Suprapubic skin (tissue), 4 donors: ENCODE results near the gene CHD9NB. TPM values are rescaled to one million over a fixed set of nuclear protein-coding genes. Genes with fewer than 3 reads are reported as not detected.
"Not testable (repeated sequence)": the region's sequence is repeated elsewhere in the genome, so short reads cannot be mapped to it uniquely, and the experiment has no call there.

Experiments
- DNase-seq, 2 donors: peaks; one replicate each; pipeline ENCODE4 v3.0.0-alpha.2; 2019; ENCODE audit warnings: low spot score in 2 of 2
- H3K27ac ChIP-seq: fragments of 200-600 bp; sonication (generic); one replicate; pipeline ENCODE4 v1.5.1; 2019
- H3K27me3 ChIP-seq: fragments of 200-600 bp; sonication (generic); one replicate; pipeline ENCODE4 v1.5.1; 2019
- H3K36me3 ChIP-seq: fragments of 200-600 bp; sonication (generic); one replicate; pipeline ENCODE4 v1.5.1; 2019
- H3K4me1 ChIP-seq: fragments of 200-600 bp; sonication (generic); one replicate; pipeline ENCODE4 v1.5.1; 2019
- H3K4me3 ChIP-seq: fragments of 200-600 bp; sonication (generic); one replicate; pipeline ENCODE4 v1.5.1; 2019; ENCODE audit warnings: mild to moderate bottlenecking
- H3K9me3 ChIP-seq: fragments of 200-600 bp; sonication (generic); one replicate; pipeline ENCODE4 v1.5.1; 2019
- EP300 ChIP-seq: sonication (generic); formaldehyde crosslinking; IDR thresholded peaks from one replicate; pipeline ENCODE4 v1.6.1; 2017; ENCODE audit warnings: antibody characterized with exemption
- POLR2A ChIP-seq, 2 donors: fragments of 450-650 bp; IDR thresholded peaks; one replicate each; pipeline ENCODE4 v1.6.1; 2017; ENCODE audit warnings: antibody characterized with exemption in 2 of 2, mild to moderate bottlenecking in 2 of 2, moderate library complexity in 2 of 2
- POLR2AphosphoS5 ChIP-seq, 3 donors: sonication (generic); formaldehyde crosslinking; IDR thresholded peaks; one replicate each; pipeline ENCODE4 v1.6.1; 2017; ENCODE audit warnings: antibody characterized with exemption in 3 of 3
- WGBS: methylation state at CpG from one replicate; pipeline ENCODE4 v1.1.5; 2018; 5-methylcytosine and 5-hydroxymethylcytosine counted together
- total RNA-seq, 4 donors: library from RNA; depleted of rRNA; stranded (reverse); fragments of >200 nt; gene quantifications; one replicate each; pipeline ENCODE4 v1.1.0, GENCODE V29; 2016
- TF ChIP-seq, protein P1 (sequence below), 2 donors: fragments of 200-600 bp in 1 of 2; fragments of 450-650 bp in 1 of 2; sonication (generic) in 1 of 2; IDR thresholded peaks; one replicate each; pipeline ENCODE4 v1.5.1; 2016 to 2019; ENCODE audit warnings: antibody characterized with exemption in 2 of 2, mild to moderate bottlenecking in 1 of 2, moderate library complexity in 1 of 2

The CHD9NB gene
- total RNA-seq, 4 donors from 2014 or later = 8.7 to 33.3 (median 17.0) TPM

DNA sequence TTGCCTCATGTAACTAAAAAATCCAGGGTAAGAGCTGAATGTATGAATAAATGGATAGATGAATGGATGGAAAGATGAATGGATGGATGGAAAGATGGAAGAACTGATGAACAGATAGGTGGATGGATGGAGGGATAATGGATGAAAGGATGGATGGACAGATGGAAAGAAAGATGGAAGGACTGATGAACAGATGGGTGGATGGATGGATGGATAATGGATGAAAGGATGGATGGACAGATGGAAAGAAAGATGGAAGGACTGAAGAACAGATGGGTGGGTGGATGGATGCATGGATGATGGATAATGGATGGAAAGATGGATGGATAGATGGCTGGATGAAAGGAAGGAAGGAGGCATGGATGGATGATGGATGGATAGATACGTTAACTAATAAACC is 11.9 kb downstream of the CHD9NB start:
- TF ChIP-seq, protein P1, sequence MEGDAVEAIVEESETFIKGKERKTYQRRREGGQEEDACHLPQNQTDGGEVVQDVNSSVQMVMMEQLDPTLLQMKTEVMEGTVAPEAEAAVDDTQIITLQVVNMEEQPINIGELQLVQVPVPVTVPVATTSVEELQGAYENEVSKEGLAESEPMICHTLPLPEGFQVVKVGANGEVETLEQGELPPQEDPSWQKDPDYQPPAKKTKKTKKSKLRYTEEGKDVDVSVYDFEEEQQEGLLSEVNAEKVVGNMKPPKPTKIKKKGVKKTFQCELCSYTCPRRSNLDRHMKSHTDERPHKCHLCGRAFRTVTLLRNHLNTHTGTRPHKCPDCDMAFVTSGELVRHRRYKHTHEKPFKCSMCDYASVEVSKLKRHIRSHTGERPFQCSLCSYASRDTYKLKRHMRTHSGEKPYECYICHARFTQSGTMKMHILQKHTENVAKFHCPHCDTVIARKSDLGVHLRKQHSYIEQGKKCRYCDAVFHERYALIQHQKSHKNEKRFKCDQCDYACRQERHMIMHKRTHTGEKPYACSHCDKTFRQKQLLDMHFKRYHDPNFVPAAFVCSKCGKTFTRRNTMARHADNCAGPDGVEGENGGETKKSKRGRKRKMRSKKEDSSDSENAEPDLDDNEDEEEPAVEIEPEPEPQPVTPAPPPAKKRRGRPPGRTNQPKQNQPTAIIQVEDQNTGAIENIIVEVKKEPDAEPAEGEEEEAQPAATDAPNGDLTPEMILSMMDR (IDR thresholded peaks at IDR 0.05) = no peak
- no peak for TF ChIP-seq POLR2AphosphoS5 (IDR thresholded peaks at IDR 0.05)
- TF ChIP-seq POLR2A (IDR thresholded peaks at IDR 0.05) = no peak
- no peak for TF ChIP-seq EP300
- 84% methylated on average over 1 of the region's 1 CpG for WGBS

GRCh38 chr16:53036711-53037110 is 16.0 kb downstream of the CHD9NB start:
- H3K4me3 ChIP-seq, H3K27me3 ChIP-seq, H3K36me3 ChIP-seq, H3K9me3 ChIP-seq, H3K27ac ChIP-seq, DNase-seq: not testable (repeated sequence)
- 44% methylated on average over 6 of the region's 6 CpGs for WGBS
- peaks cover 29% of the 10 kb centered on the region for H3K4me1 ChIP-seq

More for the DNA sequence above, 11.9 kb downstream of the CHD9NB start:
- Histone ChIP-seq H3K9me3 (no peaks in the 10 kb centered on the region), H3K4me1 (peaks cover 54% of the 10 kb centered on the region), H3K36me3 (no peaks in the 10 kb centered on the region), H3K27me3 (no peaks in the 10 kb centered on the region), H3K27ac (peak overlapping the region; percentile 88), H3K4me3 (no peak overlapping the region)
- no peak for DNase-seq

DNA sequence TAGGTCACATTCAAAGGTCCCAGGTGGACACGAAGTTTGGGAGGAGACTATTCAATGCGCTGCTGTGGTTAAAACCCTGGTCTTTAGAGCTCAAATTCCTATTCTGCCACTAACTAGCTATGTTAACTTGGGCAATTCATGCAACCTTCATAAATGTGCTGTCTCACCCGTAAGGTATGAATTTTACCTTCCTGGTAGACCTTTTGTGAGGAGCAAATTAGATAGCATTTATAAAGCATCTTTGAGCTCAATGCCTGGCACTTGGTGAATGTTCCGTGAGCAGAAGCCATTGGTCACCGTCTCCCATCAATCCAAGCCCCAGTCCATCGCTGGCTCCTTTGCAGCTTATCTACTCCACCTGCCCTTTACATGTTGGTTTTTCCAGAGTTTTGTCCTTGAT is 16.6 kb downstream of the CHD9NB start:
- H3K4me1 ChIP-seq = peaks cover 29% of the 10 kb centered on the region
- DNase-seq = no peak

DNA sequence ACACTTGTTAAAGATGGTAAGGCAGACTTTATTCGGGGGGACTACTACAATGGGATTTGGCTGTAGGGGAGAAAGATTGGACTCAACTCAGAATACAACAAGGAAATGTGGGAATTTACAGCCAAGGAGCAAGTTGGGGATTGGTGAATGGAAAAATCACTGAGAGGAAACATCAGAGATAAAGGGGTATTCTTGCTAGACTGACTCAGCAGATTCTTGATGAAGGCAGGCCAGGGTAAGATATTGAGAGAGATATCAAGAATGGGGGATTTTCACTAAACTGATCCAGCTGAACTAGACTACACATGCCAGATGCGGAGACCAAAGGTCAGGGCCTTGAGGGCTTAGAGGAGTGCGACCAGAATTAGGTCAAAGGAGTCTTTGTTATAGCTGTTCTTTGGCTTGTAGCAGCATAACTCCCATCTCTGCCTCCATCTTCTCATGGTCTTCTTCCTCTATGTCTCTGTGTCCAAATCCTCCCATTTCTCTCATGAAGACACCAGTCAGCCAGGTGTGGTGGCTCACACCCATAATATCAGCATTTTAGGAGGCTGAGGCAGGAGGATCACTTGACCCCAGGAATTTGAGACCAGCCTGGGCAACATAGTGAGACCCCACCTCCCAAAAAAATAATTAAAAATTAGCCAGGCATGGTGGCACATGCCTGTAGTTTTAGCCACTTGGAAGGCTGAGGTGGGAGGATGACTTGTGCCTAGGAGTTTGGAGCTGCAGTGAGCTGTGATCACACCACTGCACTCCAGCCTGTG is 17.3 kb downstream of the CHD9NB start:
- TF ChIP-seq POLR2AphosphoS5 (IDR thresholded peaks at IDR 0.05) = no peak
- TF ChIP-seq, protein P1 (IDR thresholded peaks at IDR 0.05) = no peak
- TF ChIP-seq POLR2A (IDR thresholded peaks at IDR 0.05) = no peak
- no peak for TF ChIP-seq EP300
- WGBS = 77% methylated on average over 3 of the region's 3 CpGs
- Histone ChIP-seq H3K4me1 (peaks cover 23% of the 10 kb centered on the region), H3K9me3 (no peaks in the 10 kb centered on the region), H3K27ac (no peak overlapping the region), H3K36me3 (no peaks in the 10 kb centered on the region), H3K4me3 (no peak overlapping the region), H3K27me3 (no peaks in the 10 kb centered on the region)
- DNase-seq = no peak

More for the DNA sequence above, 16.6 kb downstream of the CHD9NB start:
- H3K27me3 ChIP-seq = no peaks in the 10 kb centered on the region
- H3K36me3 ChIP-seq = no peaks in the 10 kb centered on the region
- no peaks in the 10 kb centered on the region for H3K9me3 ChIP-seq
- 78% methylated on average over 6 of the region's 6 CpGs for whole genome bisulfite sequencing
- no peak overlapping the region for H3K27ac ChIP-seq
- TF ChIP-seq POLR2AphosphoS5 (IDR thresholded peaks at IDR 0.05) (no peak), POLR2A (IDR thresholded peaks at IDR 0.05) (no peak), EP300 (no peak)
- TF ChIP-seq, protein P1 (IDR thresholded peaks at IDR 0.05) = no peak
- no peak overlapping the region for H3K4me3 ChIP-seq

- Histone ChIP-seq H3K9me3 (no peaks in the 10 kb centered on the region), H3K4me1 (peaks cover 22% of the 10 kb centered on the region), H3K27me3 (no peaks in the 10 kb centered on the region), H3K4me3 (no peak overlapping the region), H3K36me3 (no peaks in the 10 kb centered on the region), H3K27ac (no peak overlapping the region)
- no peak for TF ChIP-seq POLR2AphosphoS5 (IDR thresholded peaks at IDR 0.05)
- no peak for DNase-seq
- 71% methylated on average over 6 of the region's 6 CpGs for WGBS
Measured at GRCh38 chr16:53034306-53034705, 18.4 kb downstream of the CHD9NB start.

GRCh38 chr16:53031323-53031942 is 21.3 kb downstream of the CHD9NB start:
- no peak for TF ChIP-seq POLR2AphosphoS5 (IDR thresholded peaks at IDR 0.05)
- TF ChIP-seq, protein P1 (IDR thresholded peaks at IDR 0.05) = no peak
- no peak for TF ChIP-seq POLR2A (IDR thresholded peaks at IDR 0.05)
- no peak for TF ChIP-seq EP300
- WGBS = 53% methylated on average over 2 of the region's 2 CpGs
- no peaks in the 10 kb centered on the region for H3K36me3 ChIP-seq
- no peak overlapping the region for H3K4me3 ChIP-seq
- peaks cover 22% of the 10 kb centered on the region for H3K4me1 ChIP-seq
- no peak for DNase-seq
- no peak overlapping the region for H3K27ac ChIP-seq
- no peaks in the 10 kb centered on the region for H3K27me3 ChIP-seq
- H3K9me3 ChIP-seq = no peaks in the 10 kb centered on the region
